Pons (tissue), 1 donor: ENCODE measurements around the gene SLC38A3.
"Not testable (repeated sequence)": the region's sequence is repeated elsewhere in the genome, so short reads cannot be mapped to it uniquely, and the experiment has no call there.

Source experiments
- DNase-seq: peaks from one replicate; pipeline ENCODE4 v3.0.0-alpha.2; 2016; ENCODE audit warnings: low spot score

The SLC38A3 gene

DNA sequence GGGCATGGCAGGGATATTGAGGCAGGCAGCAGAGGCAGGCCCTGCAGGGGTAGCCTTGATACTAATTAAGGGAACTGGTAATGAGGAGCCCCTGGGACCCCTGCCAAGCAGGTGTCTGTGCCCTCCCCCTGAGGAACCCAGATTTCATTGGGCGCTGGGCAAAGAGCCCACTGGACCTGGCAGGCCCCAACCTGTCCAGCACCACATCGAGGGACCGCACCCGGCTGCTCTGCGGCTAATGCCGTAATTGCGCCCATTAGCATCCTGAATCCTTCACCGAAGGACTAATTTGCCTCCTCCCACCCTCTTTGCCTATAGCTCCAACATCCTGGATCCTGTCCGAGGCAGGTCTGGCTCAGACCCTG, 50.2 kb downstream of the SLC38A3 start:
- no peak for DNase-seq

DNA sequence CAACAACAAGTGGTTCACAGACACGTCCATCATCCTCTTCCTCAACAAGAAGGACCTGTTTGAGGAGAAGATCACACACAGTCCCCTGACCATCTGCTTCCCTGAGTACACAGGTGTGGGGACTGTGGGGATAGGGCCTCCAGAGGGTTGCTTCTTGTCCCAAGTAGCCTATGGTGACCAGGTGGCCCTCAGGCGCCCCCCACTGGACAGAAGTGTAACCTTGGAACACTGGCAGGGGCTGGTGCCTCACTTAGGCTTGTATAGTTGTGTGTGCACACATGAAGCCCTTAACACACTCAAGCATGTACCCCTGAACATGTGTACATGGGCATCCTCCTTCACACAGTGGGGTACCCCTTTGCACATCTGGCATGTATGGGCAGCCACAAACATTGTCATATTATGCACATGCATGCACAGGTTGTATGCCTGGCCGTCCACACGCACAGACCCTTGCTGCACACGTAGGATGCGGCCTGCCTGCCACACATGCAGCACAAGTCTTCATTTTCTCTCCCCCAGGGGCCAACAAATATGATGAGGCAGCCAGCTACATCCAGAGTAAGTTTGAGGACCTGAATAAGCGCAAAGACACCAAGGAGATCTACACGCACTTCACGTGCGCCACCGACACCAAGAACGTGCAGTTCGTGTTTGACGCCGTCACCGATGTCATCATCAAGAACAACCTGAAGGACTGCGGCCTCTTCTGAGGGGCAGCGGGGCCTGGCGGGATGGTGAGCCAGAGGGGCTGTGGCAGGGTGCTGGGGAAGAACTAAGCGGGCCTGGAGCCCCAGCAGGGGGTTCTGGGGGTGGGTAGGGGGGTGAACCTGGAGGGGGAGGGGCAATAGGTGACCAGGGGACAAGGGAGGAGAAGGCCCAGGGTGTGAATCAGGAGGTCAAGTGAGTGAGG, 52.2 kb downstream of the SLC38A3 start:
- DNase-seq, result no peak

DNA sequence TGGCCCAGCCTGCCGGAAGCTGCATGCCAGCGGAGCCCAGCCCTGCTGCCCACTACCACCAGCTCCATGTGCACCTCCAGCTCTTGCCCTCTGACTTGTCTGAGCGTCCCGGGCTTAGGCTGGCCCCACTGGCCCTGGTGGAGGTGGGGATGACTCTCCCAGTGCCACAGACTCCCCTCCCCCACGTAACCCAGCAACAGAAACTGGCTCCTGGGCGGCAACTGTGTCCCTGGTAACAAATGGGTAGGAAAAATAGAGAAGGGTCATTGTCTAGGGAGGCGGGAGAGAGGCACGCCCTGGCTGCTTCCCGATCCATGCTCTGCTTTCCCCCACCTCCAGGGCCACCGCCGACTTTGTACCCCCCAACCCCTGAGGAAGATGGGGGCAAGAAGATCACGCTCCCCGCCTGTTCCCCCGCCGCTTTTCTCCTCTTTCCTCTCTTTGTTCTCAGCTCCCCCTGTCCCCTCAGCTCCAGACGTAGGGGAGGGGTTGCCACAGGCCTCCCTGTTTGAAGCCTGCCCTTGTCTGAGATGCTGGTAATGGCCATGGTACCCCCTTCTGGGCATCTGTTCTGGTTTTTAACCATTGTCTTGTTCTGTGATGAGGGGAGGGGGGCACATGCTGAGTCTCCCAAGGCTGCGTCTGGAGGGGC, 53.1 kb downstream of the SLC38A3 start:
- no peak for DNase-seq

DNA sequence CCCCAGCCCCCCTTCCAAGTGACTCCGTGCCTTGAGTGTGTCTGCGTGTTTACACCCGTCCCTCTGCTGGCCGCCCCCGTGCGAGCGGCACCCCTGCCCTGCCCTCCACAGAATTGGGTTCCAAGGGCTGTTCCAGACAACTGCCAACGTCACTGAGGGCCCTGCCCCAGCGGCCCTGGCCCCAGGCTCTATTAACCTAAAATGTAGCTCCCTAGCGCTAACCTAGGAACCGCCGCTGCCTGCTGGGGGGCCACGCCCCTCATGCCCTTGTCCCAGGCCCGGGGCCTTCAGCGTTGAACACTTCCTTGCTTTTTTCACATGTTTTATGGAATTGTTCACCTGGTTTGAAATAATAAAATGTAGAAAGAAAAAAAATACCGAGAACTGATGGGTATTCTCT, 53.9 kb downstream of the SLC38A3 start:
- no peak for DNase-seq

DNA sequence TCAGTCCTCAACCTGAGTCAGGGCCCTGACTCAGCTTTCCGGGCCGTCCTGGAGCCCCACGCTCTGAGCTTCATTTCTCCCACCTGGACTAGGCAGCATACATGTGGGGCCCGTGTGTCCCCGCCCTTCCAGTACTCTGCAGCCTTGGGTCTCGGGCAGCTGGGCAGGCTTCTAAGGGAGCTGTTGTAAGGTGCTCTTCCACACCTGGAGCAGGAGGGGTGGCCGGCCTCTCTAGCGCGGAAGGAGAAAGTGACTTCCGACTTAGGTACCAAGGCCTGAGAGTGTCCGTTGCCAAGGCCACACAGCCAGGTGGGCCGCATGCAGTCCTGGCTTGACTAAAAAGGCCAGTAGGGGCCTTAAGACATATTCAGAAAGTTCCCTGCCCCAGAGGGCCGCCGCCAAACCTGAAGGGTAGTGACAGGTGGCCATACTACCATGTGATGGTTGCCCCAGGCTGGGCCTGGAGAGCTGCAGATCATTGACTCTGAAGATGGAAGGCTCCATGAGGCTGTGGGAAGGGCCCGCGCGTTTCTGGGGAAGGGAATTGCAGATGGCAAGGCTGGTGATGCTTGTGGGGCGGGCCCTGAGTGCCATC, 54.5 kb downstream of the SLC38A3 start:
- DNase-seq, result no peak

DNA sequence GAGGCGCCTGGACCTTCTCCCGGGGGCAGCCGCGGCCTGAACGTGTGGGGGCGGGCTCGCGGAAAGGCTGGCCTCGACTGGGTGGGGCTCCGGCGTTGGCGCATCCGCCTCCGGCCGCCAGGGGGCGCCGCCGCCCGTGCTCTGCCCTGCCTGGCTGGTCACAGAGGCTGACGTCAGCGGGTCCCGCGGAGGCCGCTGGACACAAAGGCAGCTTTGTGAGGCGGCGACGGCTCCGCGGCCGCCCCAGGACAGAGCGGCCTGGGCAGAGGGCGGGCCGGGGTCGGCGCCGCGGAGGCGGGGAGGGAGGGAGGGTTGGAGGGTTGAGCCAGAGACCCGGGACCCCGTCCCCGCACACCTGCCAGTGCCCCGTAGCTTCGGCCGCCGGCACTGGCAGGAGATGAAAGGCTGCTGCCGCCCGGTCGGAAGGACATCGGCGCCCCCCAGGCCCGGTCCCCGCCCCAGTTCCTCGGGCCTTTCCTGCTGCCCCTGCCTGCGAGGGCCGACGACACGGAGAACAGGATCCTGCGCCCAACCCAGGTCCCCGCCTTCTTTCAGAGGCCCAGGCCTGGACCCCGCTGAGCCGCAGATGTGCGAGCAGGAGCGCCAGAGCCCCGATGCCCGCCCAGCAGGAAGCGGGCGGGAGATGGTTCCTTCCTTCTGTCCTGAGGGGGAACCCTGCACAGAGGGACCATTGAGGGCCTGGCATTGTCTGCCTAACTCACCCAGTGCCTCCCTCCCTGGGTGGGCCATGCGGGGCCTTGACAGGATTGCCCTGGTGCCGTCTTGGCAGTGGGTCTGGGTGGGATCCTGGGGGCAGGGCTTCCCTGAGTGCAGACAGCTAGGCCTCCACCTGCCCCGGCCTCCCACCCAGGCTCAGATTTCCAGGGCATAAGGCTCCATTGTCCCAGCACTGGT, 55.2 kb downstream of the SLC38A3 start:
- DNase-seq, result peak; percentile 94

DNA sequence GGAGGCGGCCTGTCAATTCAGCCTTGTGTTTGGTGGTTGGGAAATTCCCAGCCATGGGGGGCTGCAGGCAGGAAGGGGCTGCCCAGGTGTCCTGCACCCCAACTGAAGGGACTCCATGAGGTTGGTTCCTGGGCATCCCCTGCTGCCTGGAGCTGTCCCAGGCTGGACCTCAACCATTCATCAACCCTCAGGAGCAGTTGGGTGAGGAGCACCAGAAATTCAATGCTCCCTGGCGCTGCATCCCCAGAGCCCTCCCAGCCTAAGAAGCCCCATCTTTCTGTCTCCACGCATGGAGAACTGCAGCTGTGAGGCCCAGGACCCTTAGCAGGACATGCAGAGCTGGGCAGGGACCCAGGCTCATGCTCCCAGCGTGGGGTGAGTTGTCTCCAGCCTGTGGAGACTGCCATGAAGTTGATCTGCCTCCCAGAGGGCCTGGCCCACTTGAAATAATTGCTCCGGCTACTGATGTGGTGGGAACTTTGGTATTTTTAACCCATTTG, 55.9 kb downstream of the SLC38A3 start:
- DNase-seq, result no peak

DNA sequence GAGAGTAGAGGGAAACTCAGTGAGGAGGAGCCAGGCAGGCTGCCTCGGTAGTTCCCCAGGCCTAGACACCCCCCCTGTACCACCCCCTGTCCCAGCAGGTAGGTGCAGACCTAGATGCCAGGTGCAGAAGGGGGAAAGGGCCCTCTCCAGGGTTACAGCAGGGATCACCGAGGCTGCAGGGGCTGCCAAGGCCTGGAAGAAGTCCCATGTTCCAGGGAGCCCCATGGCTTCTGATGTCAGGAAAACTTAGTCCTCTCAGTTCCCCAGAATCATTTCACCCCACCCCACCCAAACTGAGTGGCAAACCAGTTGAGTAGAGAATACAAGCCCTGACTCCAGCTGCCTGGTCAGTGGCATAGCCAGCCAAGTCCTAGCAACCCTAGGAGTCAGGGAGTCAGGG, 56.4 kb downstream of the SLC38A3 start:
- DNase-seq, result no peak

DNA sequence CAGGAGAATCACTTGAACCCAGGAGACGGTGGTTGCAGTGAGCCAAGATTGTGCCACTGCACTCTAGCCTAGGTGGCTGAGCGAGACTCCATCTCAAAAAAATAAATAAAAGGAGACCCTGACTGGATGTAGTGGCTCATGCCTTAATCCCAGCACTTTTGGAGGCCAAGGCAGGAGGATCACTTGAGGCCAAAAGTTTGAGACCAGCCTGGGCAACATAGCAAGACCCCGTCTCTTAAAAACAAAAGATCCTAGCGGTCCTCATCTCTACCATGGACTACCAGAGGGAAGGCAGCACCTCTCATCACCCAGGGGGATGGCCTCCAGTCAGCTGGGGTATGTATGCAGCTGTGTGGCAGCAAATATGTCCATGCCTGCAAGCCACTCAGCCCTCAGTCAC, 57.1 kb downstream of the SLC38A3 start:
- not testable (repeated sequence) for DNase-seq

DNA sequence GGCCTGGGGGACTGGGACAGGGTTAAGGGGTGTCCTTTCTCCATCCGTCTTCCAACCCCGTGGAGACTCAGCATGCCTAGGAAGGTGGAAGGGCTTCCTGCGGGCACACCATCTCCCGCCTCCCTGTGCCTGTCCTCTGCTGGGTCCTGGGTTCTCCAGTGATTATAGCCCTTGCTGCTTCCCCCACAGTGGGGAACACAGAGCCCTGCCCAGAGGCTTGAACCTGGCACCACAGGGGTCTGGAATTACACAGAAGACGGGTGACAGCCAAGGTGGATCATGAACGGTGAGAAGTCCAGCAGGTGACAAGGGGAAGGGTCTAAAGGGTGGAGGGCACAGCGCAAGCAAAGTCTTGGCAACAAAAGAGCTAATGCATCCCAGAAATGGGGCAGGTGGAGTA, 57.7 kb downstream of the SLC38A3 start:
- no peak for DNase-seq

DNA sequence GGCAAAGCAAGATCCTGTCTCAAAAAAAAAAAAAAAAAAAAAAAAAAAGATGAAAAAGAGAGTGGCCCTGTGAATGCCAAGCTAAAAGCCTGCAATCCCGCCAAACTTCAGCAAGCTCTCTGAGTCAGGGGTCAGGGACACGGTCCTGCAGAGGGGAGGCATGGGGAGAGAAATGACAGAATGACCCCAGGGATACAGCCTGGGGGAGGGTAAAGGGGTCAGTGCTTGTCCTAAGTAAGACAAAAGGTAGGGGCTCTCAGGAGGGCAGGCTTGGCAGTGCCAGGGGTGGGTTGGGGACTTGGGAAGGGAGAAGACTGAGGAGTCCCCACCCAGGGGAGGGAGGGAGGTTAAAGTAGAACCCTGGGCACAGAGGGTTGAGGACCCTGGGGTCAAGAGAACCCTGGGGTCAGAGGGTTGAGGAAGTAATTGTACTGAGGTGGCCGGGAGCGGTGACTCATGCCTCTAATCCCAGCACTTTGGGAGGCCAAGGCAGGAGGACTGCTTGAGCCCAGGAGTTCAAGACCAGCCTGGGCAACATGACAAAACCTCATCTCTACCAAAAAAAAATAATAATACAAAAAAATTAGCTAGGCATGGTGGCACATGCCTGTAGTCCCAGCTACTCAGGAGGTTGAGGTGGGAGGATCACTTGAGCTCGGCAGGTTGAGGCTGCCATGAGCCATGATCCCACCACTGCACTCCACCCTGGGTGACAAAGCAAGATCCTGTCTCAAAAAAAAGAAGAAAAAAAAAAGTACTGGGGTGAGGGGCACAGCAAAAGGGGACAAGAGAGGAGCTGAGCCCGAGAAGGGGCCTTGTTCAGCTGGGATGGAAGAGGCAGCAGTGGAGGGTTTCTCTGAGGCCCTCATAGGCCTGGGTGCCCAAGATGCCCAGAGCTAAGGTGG, 58.7 kb downstream of the SLC38A3 start:
- DNase-seq, result no peak

DNA sequence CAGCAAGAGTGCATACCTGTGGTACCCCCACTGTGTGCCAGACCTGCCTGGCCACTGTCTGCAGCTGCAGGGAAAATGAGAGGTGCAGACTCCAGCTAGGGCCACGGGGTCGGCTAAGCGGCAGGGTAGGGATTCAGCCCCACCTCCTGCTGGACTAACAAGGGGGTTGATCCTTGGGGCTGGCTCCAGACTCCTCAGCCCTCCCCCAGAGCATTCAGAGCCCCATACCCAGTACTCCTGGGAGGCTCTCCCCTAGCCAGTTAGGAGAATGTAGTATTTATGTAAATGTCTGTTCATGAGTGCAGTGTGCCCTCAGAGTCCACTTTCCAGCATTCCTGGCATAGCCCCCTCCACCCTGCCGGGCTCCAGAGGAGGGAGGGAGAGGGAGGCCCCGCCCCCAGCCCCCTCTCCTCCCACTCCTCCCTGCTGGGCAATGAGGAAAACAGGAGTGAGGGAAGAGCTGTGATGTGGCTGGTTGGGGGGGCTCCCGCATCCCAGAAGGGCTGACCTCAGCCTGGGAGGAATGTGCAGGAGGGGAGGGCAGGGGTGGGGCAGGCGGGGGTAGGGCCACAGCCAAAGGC, 59.4 kb downstream of the SLC38A3 start:
- DNase-seq, result peak; percentile 89

DNA sequence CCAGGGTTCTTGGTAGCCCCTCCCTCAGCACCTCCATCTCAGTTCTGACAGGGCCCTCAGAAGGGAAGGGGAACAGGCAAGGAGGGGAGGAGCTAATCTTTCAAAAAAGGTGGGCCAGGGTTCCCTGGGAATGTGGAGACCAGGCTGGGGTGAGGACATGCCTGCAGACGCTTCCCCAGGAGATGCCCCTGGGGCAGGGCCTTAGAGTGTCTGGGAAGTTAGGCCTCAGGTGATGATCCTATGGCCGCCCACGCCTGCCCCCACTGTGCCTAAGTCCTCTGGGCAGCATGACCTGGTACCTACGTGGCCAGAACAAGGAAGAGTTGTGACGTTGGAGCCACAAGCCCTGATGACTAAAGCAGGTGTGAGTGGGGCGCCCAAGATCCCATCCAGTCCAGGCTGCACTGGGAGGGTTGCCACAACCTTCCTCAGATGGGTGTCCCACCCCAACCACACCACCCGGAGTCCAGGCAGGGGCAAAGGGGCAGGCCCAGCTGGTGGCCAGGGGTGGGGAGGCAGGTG, 60.0 kb downstream of the SLC38A3 start:
- DNase-seq, result no peak

DNA sequence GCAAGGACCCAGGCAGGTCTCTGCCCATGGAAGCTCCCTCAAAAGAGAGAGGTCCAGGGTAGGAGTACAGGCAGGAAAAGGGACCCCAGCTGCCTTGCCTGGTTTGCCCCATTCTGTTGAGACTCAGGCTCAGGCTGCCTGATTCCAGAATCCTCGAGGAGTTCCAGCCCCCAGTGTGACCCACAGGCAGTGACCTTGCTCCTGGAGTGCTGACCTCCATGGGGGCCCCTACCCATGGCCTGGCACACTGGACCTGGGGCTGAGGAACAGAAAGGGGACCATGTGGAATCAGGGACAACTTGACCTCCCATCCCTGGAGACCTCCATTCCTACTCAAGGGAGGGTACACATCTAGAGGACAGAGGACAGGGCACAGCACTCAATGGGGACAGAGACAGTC, 60.5 kb downstream of the SLC38A3 start:
- no peak for DNase-seq

DNA sequence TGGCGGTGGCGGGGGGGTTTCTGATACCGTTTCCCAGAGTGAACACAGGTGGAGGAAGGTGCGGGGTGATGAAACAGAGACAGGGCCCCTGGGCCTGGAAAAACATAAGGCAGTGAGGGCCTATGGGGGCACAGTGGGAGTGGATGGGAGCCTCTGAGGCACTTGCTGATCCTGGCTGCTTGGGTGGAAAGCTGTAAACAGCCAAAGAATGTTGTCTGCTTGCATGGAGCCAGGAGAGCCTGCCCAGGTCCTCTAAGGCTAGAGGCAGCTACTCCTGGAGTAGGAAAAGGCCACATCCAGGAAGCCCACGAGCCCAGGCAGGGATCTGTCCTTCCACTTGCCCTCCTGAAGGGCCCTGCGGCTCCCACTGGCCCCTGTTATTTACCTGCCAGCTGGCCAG, 60.9 kb downstream of the SLC38A3 start:
- DNase-seq, result no peak

DNA sequence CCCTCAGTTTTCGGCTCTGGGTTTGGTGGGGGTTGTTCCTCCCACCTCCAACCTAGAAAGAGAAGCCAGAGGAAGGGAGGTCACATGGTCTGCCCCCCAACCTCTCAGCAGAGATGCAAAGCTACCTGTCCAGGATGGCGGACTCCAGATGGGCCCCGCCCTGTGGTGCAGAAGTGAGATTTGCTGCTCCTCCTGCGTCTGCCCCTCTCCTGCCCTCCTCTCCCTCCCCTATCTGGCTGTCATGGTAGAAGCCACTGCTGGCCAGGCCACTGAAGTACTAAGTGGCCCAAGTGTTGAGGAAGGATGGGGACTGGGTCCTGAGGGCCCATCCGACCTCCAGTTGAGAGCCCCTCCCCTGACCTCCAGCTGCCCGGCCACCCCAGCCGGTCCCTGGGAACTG, 61.8 kb downstream of the SLC38A3 start:
- DNase-seq, result no peak

DNA sequence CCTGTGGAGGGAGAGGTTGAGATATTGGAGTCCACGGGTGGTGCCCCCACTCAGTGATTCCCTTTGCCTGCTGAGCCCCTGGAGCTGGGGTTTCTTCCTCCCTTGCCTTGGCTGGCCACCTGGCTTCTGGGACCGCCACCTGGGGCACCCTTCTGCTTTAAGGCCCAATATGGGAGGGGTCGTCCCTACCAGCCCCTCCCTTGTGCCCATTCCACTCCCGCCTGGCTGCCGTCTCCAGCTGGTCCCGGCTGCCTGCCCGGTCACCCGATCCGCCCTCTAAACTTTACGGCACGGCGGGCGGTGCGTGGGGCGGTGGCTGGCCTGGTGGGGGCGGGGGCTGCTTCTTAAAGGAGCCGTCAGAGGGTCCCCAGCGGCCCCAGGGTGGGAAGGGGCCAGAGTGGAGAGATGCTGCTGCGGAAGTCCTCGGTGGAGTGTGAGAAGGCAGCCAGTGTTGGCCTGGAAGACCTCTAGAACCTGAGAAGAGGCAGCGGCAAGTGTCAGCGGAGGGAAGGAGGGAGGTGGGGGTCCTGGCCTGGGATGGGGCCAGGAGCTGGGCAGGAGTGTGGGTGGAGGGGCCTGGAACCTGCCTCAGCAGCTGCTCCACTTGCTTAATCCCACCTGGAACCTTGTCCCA, 62.3 kb downstream of the SLC38A3 start:
- DNase-seq, result no peak

DNA sequence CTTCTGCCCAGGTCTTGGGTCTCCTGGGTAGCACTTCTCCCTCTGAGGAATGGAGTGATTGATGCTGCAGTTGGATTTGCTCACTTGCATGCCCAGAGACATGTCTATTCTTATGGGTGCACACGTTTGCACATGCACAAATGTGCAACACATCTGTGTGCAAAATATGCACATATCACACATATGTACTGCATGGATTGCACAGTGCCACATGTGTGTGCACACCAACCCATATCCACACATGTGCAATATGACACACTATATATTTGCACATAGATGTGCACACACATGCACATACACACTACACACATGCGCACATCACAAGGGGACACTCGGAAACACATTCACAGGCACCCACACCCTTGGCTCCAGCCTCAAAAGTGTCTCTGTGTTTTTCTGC, 63.2 kb downstream of the SLC38A3 start:
- no peak for DNase-seq

DNA sequence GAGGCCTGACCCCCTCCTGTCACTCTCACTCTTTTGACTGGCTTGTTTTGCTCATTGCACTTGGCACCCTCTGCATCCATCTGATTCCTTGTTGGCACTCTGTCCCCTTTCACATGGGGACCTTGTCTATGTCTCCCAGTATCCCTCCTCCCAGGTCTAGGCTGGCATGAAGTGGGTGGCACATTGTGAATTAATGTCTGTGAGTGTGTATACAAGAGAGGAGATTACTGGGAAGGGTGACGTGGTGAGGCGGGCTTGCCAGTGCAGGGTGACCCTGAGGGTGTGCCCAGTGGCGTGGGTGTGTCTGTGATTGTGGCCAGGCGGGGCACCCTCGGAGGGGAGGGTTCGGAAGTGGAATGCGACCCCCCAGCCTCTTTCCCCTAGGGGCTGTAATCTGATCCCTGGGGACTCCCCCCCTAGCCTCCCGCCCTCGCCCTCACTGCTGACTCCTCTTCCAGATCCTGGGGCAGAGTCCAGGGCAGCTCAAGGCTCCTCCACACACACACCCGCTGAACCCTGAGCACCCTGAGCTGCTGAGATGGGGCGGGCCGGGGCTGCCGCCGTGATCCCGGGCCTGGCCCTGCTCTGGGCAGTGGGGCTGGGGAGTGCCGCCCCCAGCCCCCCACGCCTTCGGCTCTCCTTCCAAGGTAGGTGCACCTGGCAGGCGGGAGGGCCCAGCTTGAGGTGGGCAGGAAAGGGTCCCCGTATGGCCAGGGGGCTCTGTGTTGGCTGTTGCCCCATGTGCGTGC, 63.8 kb downstream of the SLC38A3 start, which contains the start of gene SEMA3B:
SEMA3B (plus strand) TSS at position 445 of the 749 bp plus-strand sequence; CDS start at position 539, 94 bp downstream.
- DNase-seq, result peak; percentile 78
